Neural cell (in vitro differentiated cells): ENCODE measurements around the gene IL3RA. TPM values are rescaled to one million over a fixed set of nuclear protein-coding genes. Genes with fewer than 3 reads are reported as not detected.
"Not testable (repeated sequence)": the region's sequence is repeated elsewhere in the genome, so short reads cannot be mapped to it uniquely, and the experiment has no call there.

Experiments used
- H2AFZ ChIP-seq: fragments of 200-600, 300-800 bp; sonication (generic), shearing (Covaris generic); 2 replicates; pipeline ENCODE4 v1.6.0; 2014; ENCODE audit warnings: low read depth, mild to moderate bottlenecking, antibody characterized with exemption, low read length, moderate library complexity
- H3F3A ChIP-seq: fragments of 200-600 bp; shearing (Covaris generic); 2 replicates; pipeline ENCODE4 v1.6.1; 2016; ENCODE audit warnings: mild to moderate bottlenecking, moderate library complexity, mixed read lengths, antibody characterized with exemption, low read length; ENCODE audit not compliant: insufficient read depth, poor library complexity, severe bottlenecking
- H3K27ac ChIP-seq: fragments of 200-600, 300-800 bp; sonication (generic), shearing (Covaris generic); 2 replicates; pipeline ENCODE4 v1.5.1; 2014; ENCODE audit warnings: mild to moderate bottlenecking, low read length, moderate library complexity
- H3K27me3 ChIP-seq: fragments of 300-800, 200-600 bp; sonication (generic), shearing (Covaris generic); 2 replicates; pipeline ENCODE4 v1.6.0; 2014; ENCODE audit warnings: mild to moderate bottlenecking, low read depth, low read length, moderate library complexity; ENCODE audit not compliant: insufficient read depth
- H3K36me3 ChIP-seq: fragments of 300-800, 200-600 bp; sonication (generic), shearing (Covaris generic); 2 replicates; pipeline ENCODE4 v1.5.1; 2014; ENCODE audit warnings: mild to moderate bottlenecking, antibody characterized with exemption, low read length, moderate library complexity; ENCODE audit not compliant: insufficient read depth
- H3K4me2 ChIP-seq: fragments of 300-800, 200-600 bp; sonication (generic), shearing (Covaris generic); 2 replicates; pipeline ENCODE4 v1.6.0; 2014; ENCODE audit warnings: mild to moderate bottlenecking, low read length
- H3K4me3 ChIP-seq: fragments of 300-800, 200-600 bp; sonication (generic), shearing (Covaris generic); 2 replicates; pipeline ENCODE4 v1.5.1; 2014; ENCODE audit warnings: mild to moderate bottlenecking, low read length, moderate library complexity
- H3K79me2 ChIP-seq: fragments of 200-600 bp; shearing (Covaris generic); replicated peaks from 2 replicates; pipeline ENCODE4 v1.6.0; 2014; ENCODE audit warnings: mild to moderate bottlenecking, low read length, moderate library complexity; ENCODE audit not compliant: insufficient read depth
- H3K9ac ChIP-seq: fragments of 300-800, 200-600 bp; sonication (generic), shearing (Covaris generic); 2 replicates; pipeline ENCODE4 v1.6.1; 2016; ENCODE audit warnings: mild to moderate bottlenecking, low read length, mixed read lengths
- H3K9me2 ChIP-seq: fragments of 200-600 bp; shearing (Covaris generic); 2 replicates; pipeline ENCODE4 v1.6.1; 2016; ENCODE audit warnings: mild to moderate bottlenecking, low read length, mixed read lengths; ENCODE audit not compliant: insufficient read depth
- H3K9me3 ChIP-seq: fragments of 200-600, 300-800 bp; sonication (generic), shearing (Covaris generic); 2 replicates; pipeline ENCODE4 v1.6.1; 2016; ENCODE audit warnings: mild to moderate bottlenecking, mixed run types, low read length, moderate library complexity, mixed read lengths
- H4K20me1 ChIP-seq: fragments of 200-600 bp; shearing (Covaris generic); 2 replicates; pipeline ENCODE4 v1.6.1; 2016; ENCODE audit warnings: mild to moderate bottlenecking, mixed run types; ENCODE audit not compliant: insufficient read depth
- CTCF ChIP-seq: fragments of 450-650 bp; IDR thresholded peaks from 2 replicates; pipeline ENCODE4 v1.5.1; 2014; ENCODE audit warnings: antibody characterized with exemption, mild to moderate bottlenecking, moderate library complexity; ENCODE audit not compliant: poor library complexity, severe bottlenecking
- EP300 ChIP-seq: fragments of 450-650 bp; conservative IDR thresholded peaks from 2 replicates; pipeline ENCODE4 v1.6.1; 2014; ENCODE audit warnings: antibody characterized with exemption, mild to moderate bottlenecking, moderate library complexity; ENCODE audit not compliant: poor library complexity, severe bottlenecking
- EZH2 ChIP-seq: fragments of 200-600, 300-800 bp; shearing (Covaris generic), sonication (generic); IDR thresholded peaks from 2 replicates; pipeline ENCODE4 v1.6.1; 2014; ENCODE audit warnings: antibody characterized with exemption, low read length, borderline replicate concordance, mild to moderate bottlenecking; ENCODE audit not compliant: insufficient read depth, poor library complexity, severe bottlenecking
- MXI1 ChIP-seq: fragments of 450-650 bp; conservative IDR thresholded peaks from 2 replicates; pipeline ENCODE4 v1.6.1; 2014; ENCODE audit warnings: antibody characterized with exemption, mild to moderate bottlenecking; ENCODE audit not compliant: poor library complexity, severe bottlenecking
- POLR2AphosphoS5 ChIP-seq: IDR thresholded peaks from 2 replicates; pipeline ENCODE4 v1.6.1; 2012
- RAD21 ChIP-seq: fragments of 450-650 bp; conservative IDR thresholded peaks from 2 replicates; pipeline ENCODE4 v1.6.1; 2014; ENCODE audit warnings: antibody characterized with exemption, mild to moderate bottlenecking, moderate library complexity
- REST ChIP-seq: IDR thresholded peaks from 2 replicates; pipeline ENCODE4 v1.6.1; 2012; ENCODE audit warnings: borderline replicate concordance
- SMC3 ChIP-seq: fragments of 450-650 bp; conservative IDR thresholded peaks from 2 replicates; pipeline ENCODE4 v1.6.1; 2014; ENCODE audit warnings: antibody characterized with exemption, mild to moderate bottlenecking, moderate library complexity; ENCODE audit not compliant: poor library complexity
- TAF1 ChIP-seq: IDR thresholded peaks from 2 replicates; pipeline ENCODE4 v1.6.1; 2012; ENCODE audit warnings: low read depth
- polyA plus RNA-seq: library from polyadenylated mRNA; depleted of rRNA; stranded (reverse); fragments of >200 nt; gene quantifications from 2 replicates; pipeline ENCODE4 v1.2.3, GENCODE V29; 2014

The IL3RA gene
- polyA plus RNA-seq, 1 donor from 2014 or later = not detected

- H3K36me3 ChIP-seq = no peaks in the 10 kb centered on the region
- no peak overlapping the region for H2AFZ ChIP-seq
- TF ChIP-seq CTCF (no peak), REST (no peak), EZH2 (no peak), MXI1 (no peak), EP300 (no peak), TAF1 (no peak), RAD21 (no peak), SMC3 (no peak), POLR2AphosphoS5 (no peak)
- H3K9me2 ChIP-seq = no peaks in the 10 kb centered on the region
- no peak overlapping the region for H3K27ac ChIP-seq
- no peak overlapping the region for H3K9ac ChIP-seq
- H3K27me3 ChIP-seq = no peaks in the 10 kb centered on the region
- H3K4me2 ChIP-seq = no peak overlapping the region
- H3K9me3 ChIP-seq = no peaks in the 10 kb centered on the region
- no peaks in the 10 kb centered on the region for H4K20me1 ChIP-seq
- H3K4me3 ChIP-seq = no peak overlapping the region
- H3K79me2 ChIP-seq = no peaks in the 10 kb centered on the region
- no peaks in the 10 kb centered on the region for H3F3A ChIP-seq
Measured at GRCh38 chrX:1341545-1342184, 5.1 kb downstream of the IL3RA start.

GRCh38 chrX:1349606-1350005 is 13.0 kb downstream of the IL3RA start:
- H3K27ac ChIP-seq, H3K79me2 ChIP-seq, H3K4me3 ChIP-seq, H4K20me1 ChIP-seq, H3K4me2 ChIP-seq, H3K27me3 ChIP-seq, H3K9me2 ChIP-seq, H3K9me3 ChIP-seq, H3F3A ChIP-seq, H3K36me3 ChIP-seq, H3K9ac ChIP-seq, H2AFZ ChIP-seq: not testable (repeated sequence)
